Mucosa of rectum (tissue), 2 donors: ENCODE results near the gene EEFSEC.

Experiments used
- H3K27ac ChIP-seq, 2 donors: one replicate each; pipeline ENCODE4 v1.7.0; 2013; ENCODE audit warnings: inconsistent platforms in 2 of 2, low read depth in 2 of 2, low read length in 2 of 2
- H3K27me3 ChIP-seq, 2 donors: one replicate each; pipeline ENCODE4 v1.7.0; 2013; ENCODE audit warnings: low read length in 2 of 2; ENCODE audit not compliant: control insufficient read depth in 2 of 2, insufficient read depth in 2 of 2
- H3K36me3 ChIP-seq, 2 donors: one replicate each; pipeline ENCODE4 v1.7.0; 2013; ENCODE audit warnings: low read length in 2 of 2; ENCODE audit not compliant: control insufficient read depth in 2 of 2, insufficient read depth in 2 of 2
- H3K4me1 ChIP-seq, 2 donors: one replicate each; pipeline ENCODE4 v1.7.0; 2013; ENCODE audit warnings: low read length in 2 of 2, mild to moderate bottlenecking in 1 of 2; ENCODE audit not compliant: control insufficient read depth in 2 of 2, insufficient read depth in 2 of 2
- H3K4me3 ChIP-seq, 2 donors: one replicate each; pipeline ENCODE4 v1.7.0; 2013; ENCODE audit warnings: low read length in 2 of 2
- H3K9ac ChIP-seq, 2 donors: one replicate each; pipeline ENCODE4 v1.7.0; 2013; ENCODE audit warnings: low read length in 2 of 2, low read depth in 1 of 2, mild to moderate bottlenecking in 1 of 2
- H3K9me3 ChIP-seq, 2 donors: one replicate each; pipeline ENCODE4 v1.7.0; 2013; ENCODE audit warnings: low read length in 2 of 2; ENCODE audit not compliant: control insufficient read depth in 2 of 2
- donor health status: healthy.
- donor health status: Normal muscosa, but diverticular disease.

The EEFSEC gene

DNA sequence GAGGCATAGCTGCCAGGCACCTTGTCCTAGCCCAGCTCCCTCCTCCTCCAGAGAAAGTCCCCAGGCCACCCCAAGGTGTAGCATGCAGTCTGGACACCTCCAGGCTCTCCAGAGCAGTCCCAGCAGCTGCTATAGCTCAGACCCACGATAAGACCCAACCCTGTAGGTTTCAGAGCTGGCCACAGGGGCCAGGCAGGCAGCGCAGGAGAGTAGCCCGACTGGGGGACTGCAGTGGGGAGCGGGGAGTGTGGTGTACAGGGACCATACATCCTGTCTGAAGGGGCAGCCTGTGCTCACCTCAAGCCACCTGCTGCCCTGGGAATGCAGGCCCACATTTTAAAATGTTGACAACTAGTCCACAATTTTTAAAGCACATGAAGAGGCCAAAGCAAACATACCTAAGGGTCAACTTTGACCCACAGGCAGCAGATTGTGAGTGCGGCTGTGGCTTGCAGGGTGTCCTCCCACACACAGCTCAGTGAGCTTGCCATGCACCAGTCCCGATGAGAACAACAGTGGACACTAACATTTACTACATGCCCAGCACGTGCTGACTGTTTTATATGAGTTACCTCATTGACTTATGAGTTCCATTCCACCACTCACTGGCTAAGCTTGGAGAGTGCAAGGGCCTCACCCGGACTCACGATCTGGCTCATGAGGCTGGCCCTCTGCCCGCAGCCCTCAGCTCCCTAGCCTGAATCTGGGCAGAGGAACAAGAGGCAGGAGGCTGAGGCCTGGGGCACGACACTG is 232.0 kb downstream of the EEFSEC start:
- Histone ChIP-seq H3K36me3 (no peaks in the 10 kb centered on the region), H3K4me1 (peaks cover 22 to 43% of the 10 kb centered on the region in 2 donors), H3K4me3 (no peak overlapping the region), H3K9me3 (no peaks in the 10 kb centered on the region), H3K27ac (no peak overlapping the region), H3K27me3 (no peaks in the 10 kb centered on the region), H3K9ac (no peak overlapping the region)

DNA sequence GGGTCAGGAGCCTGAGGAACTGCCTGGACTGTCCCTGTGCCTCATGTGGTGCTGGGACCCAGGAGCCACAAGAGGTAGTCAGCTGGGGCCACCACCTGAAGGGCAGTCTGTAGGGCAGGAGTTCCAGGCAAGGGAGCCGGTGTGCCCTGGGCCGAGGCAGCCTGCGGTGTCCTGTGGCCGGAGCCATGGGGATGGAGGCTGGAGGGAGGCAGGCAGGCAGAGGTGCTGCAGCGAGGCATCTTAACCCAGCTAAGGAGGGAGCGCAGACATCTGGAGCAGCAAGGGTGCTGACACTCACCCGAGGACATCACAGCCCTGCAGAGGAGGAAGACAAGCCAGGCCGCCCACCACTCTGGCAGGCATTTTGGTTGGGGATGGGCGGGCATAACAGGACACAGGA is 235.7 kb downstream of the EEFSEC start:
- H3K4me1 ChIP-seq, result peaks cover 5 to 17% of the 10 kb centered on the region in 2 donors
- H3K27me3 ChIP-seq, result no peaks in the 10 kb centered on the region
- H3K9me3 ChIP-seq, result no peaks in the 10 kb centered on the region
- H3K36me3 ChIP-seq, result no peaks in the 10 kb centered on the region
- H3K9ac ChIP-seq, result no peak overlapping the region
- H3K27ac ChIP-seq, result no peak overlapping the region
- H3K4me3 ChIP-seq, result no peak overlapping the region

DNA sequence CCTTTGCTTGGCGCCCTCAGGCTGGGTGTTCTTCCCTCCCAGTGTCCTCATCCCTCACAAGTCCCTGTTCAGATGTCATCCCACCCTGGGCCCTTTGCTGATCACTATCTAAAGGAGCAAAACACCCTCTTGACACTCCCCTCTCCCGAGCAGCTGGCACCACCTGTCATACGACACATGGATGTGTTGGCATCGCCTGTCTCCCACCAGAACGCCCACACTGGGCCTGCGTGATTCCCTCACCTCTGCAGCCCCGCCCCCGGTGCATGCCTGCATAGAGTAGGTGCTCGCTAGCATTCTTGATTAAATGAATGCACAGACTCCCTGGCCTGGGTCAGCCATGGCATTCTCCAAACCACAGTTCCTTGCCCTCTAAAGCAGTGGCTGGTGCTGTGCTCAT is 237.6 kb downstream of the EEFSEC start:
- Histone ChIP-seq H3K4me3 (no peak overlapping the region), H3K27ac (no peak overlapping the region), H3K9me3 (no peaks in the 10 kb centered on the region), H3K36me3 (no peaks in the 10 kb centered on the region), H3K27me3 (no peaks in the 10 kb centered on the region), H3K9ac (no peak overlapping the region), H3K4me1 (peaks cover 0 to 2% of the 10 kb centered on the region in 2 donors)

DNA sequence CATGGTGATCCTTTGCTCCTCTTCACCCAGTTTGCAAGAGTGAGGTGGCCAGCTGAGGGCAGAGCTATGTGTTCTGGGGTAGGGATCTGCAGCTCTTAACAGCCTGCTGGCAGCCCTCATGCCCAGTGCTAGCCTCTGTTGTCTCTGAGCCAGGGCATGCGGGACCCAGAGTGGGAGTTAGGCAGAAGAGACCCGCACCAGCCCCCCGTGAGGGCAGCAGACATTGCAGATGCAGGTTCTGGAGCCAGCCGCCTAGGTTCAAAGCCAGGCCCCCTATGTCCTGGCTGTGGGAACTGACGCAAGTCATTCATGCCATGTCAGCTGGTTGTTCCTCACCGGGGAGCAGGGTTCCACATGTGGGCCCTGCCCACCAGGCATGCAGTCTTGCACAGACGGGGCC is 238.7 kb downstream of the EEFSEC start:
- Histone ChIP-seq H3K9ac (no peak overlapping the region), H3K27ac (no peak overlapping the region), H3K27me3 (no peaks in the 10 kb centered on the region), H3K36me3 (no peaks in the 10 kb centered on the region), H3K4me1 (no peaks in the 10 kb centered on the region), H3K9me3 (no peaks in the 10 kb centered on the region), H3K4me3 (no peak overlapping the region)

DNA sequence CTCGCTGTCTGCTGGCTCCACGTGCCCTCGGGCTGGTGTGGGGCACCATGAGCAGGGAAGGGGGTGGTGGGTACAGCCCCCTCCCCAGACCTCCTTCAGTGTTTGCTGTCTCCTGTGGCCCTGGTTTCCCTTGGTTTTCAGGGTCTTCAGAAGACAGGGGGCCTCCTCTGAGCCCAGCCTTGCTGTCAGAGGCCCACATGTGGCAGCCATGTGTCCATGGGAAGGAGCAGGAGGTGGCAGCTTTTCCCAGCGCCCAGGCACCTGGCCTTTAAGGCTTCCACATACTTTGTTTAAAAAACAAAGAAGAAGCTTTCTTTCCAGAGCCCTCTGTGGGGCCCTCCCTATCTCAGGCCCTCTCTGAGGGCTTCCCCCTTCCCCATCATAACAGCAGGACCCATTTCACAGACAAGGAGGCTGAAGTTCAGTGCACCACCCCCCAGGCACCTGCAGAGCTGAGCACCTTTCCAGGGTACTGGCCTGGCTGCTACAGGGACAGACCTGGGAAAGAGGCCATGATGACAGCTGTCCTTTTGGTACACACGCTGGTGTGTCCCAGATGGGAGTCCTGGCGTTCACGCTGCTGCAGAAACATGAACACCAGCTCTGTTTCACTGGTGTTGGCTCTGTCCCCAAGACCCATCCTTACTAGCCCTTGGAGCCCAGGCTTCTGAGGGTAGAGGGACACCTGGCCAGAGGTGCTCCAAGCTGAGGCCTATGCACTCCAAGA is 239.7 kb downstream of the EEFSEC start:
- Histone ChIP-seq H3K4me1 (no peaks in the 10 kb centered on the region), H3K27ac (no peak overlapping the region), H3K36me3 (no peaks in the 10 kb centered on the region), H3K4me3 (no peak overlapping the region), H3K9ac (no peak overlapping the region), H3K27me3 (no peaks in the 10 kb centered on the region), H3K9me3 (no peaks in the 10 kb centered on the region)

DNA sequence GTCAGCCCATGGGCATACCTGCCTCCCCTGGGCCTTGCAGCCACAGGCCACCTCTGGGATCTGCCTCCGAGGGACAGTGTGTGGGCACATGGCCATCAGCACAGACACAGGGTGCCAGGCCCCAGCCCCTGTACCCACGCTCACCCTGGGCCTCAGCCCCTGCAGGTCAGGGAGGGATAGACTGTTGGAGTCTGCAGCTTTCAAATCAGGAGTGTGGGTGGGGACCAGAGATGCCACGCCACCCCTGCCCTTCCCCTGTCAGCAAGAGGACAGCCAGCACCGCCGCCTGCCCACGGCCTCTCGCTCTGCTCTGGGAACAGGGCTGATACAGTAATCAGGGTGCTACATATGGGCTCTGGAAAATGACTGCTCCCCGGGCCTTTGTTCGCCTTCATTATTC is 240.8 kb downstream of the EEFSEC start:
- no peaks in the 10 kb centered on the region for H3K27me3 ChIP-seq
- H3K4me1 ChIP-seq, result no peaks in the 10 kb centered on the region
- no peak overlapping the region for H3K4me3 ChIP-seq
- no peak overlapping the region for H3K27ac ChIP-seq
- H3K9me3 ChIP-seq, result no peaks in the 10 kb centered on the region
- no peaks in the 10 kb centered on the region for H3K36me3 ChIP-seq
- H3K9ac ChIP-seq, result no peak overlapping the region

DNA sequence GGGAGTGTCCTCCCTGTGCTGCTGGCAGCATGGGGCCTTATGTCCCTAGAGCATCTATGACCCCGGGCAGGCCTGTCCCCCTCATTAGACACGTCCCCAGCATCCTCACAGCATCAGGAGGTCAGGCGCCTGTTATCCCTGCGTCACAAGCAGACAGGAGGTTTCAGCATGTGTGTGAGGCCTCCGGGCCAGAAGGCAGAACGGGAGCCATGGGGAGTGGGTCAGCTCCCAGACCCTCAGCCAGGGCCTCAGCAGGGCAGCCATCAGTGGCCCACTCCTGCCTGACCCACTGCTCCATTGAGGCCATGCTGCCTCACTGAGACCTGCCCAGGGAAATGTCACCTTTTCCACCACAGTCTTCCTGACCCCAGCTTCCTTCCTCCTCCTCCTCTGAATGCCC is 241.8 kb downstream of the EEFSEC start:
- no peak overlapping the region for H3K4me3 ChIP-seq
- H3K36me3 ChIP-seq, result no peaks in the 10 kb centered on the region
- H3K27me3 ChIP-seq, result no peaks in the 10 kb centered on the region
- H3K27ac ChIP-seq, result no peak overlapping the region
- H3K9ac ChIP-seq, result no peak overlapping the region
- H3K9me3 ChIP-seq, result no peaks in the 10 kb centered on the region
- no peaks in the 10 kb centered on the region for H3K4me1 ChIP-seq

DNA sequence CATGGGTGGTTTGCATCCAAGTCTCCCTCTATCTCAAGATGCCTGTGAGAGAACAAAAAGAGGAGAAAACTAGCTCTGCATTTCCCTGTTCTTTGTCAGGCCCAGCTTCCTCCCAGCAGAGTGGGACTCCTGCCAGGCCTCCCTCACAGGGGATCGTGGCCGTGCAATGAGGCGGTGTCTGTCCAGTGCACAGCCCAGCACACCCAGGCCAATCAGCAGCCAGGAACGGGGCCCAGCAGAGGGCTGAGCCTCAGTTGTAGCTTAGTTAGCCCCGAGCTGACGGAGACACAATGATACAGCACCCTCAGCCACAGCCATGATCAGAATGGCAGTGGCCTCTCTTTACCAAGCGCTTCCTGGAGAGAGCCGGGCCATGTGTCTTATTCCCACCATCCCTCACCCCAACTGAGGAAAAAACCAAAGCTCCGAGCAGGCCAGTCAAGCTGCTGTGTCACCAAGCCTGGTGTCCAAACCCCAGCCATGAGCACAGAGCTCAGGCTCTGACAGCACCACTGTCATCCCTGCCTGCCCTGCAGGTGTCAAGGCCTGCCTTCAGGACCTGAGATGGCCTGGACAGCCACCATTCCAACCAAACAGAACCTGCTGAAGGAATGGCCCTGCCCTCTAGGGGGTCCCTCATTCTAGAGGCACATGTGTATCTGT is 242.3 kb downstream of the EEFSEC start:
- Histone ChIP-seq H3K4me3 (no peak overlapping the region), H3K4me1 (no peaks in the 10 kb centered on the region), H3K36me3 (no peaks in the 10 kb centered on the region), H3K27ac (no peak overlapping the region), H3K9me3 (no peaks in the 10 kb centered on the region), H3K27me3 (no peaks in the 10 kb centered on the region), H3K9ac (no peak overlapping the region)

DNA sequence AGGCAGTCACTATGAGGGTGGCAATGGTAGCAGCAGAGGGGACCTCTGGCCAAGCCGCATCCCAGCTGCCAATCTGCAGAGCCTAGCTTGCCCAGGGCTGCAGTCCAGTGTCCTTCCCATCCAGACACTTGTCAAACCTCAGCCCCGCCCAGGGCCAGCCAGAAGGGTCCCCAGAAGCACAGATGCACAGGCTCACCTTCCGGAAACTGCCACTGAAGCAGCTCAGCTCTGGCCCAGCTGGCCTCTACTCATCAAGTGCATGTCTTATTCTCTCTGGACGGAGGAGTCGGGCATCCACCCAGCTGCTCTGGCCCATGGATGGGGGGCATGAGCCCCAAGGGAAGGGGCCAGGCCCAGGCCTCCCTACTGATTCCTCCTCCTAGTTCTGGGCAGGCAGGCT is 244.2 kb downstream of the EEFSEC start:
- no peak overlapping the region for H3K9ac ChIP-seq
- H3K4me1 ChIP-seq, result peaks cover 0 to 2% of the 10 kb centered on the region in 2 donors
- H3K36me3 ChIP-seq, result no peaks in the 10 kb centered on the region

DNA sequence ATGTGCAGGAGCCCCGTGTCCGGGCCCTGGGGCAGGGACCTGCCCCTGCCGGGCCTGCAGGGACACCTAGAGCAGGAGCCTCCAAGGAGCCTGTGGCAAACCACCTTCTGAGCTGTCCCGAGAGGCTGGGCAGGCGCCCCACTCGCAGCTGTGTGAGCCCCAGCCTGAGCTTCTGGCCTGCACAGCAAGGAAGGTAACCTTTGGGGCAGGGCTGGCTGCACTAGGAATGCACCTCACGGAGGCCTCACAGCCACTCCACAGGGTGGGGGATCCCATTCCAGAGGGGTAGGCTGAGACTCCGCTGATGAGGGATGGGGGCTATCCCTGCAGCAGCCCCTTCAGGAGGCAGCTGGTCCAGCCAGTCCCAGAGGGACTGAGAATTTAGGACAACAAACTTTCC is 245.3 kb downstream of the EEFSEC start:
- Histone ChIP-seq H3K36me3 (no peaks in the 10 kb centered on the region), H3K4me3 (no peak overlapping the region), H3K4me1 (peaks cover 0 to 4% of the 10 kb centered on the region in 2 donors), H3K9ac (no peak overlapping the region), H3K9me3 (no peaks in the 10 kb centered on the region), H3K27me3 (no peaks in the 10 kb centered on the region), H3K27ac (no peak overlapping the region)

More for the DNA sequence above, 244.2 kb downstream of the EEFSEC start:
- H3K4me3 ChIP-seq, result no peak overlapping the region
- no peaks in the 10 kb centered on the region for H3K9me3 ChIP-seq
- no peak overlapping the region for H3K27ac ChIP-seq
- H3K27me3 ChIP-seq, result no peaks in the 10 kb centered on the region
